HepG2 (cell line): ENCODE results near the gene PCDH10.

ENCODE experiments used
- FOSL1 ChIP-seq: sonication (generic); formaldehyde crosslinking; IDR thresholded peaks from 2 replicates; pipeline ENCODE4 v1.9.0; 2021; ENCODE audit warnings: missing genetic modification reagents, borderline replicate concordance
- PBX2 ChIP-seq: IDR thresholded peaks from 2 replicates; pipeline ENCODE4 v1.6.1; 2016; ENCODE audit warnings: control low read depth
- YY1 ChIP-seq: IDR thresholded peaks from 2 replicates; pipeline ENCODE4 v1.6.1; 2011; ENCODE audit warnings: low read length, low read depth, moderate library complexity, mild to moderate bottlenecking; ENCODE audit not compliant: insufficient read depth, insufficient replicate concordance
- ZSCAN9 ChIP-seq: IDR thresholded peaks from 2 replicates; pipeline ENCODE4 v1.6.1; 2016; ENCODE audit warnings: borderline replicate concordance

GRCh38 chr4:133162941-133163340 lies 13.8 kb downstream of the PCDH10 start:
- no peak for TF ChIP-seq FOSL1 (CRISPR knock-in tag)
- no peak for TF ChIP-seq YY1
- no peak for TF ChIP-seq PBX2
- TF ChIP-seq ZSCAN9 (CRISPR knock-in tag): no peak
